SK-N-SH (cell line): ENCODE data around the gene E2F1.

Experiments
- EP300 ChIP-seq, 2 experiments: IDR thresholded peaks; 2 replicates each; pipeline versions ENCODE4 v1.4.0 to v1.6.1; 2012; ENCODE audit warnings: borderline replicate concordance in 1 of 2, low read depth in 1 of 2, low read length in 1 of 2
- EZH2phosphoT487 ChIP-seq: fragments of 200-600 bp; sonication (generic); IDR thresholded peaks from 2 replicates; pipeline ENCODE4 v1.6.1; 2017; ENCODE audit warnings: low read depth, mixed run types, mild to moderate bottlenecking, antibody characterized with exemption, moderate library complexity, borderline replicate concordance
- FOSL2 ChIP-seq: IDR thresholded peaks from 2 replicates; pipeline ENCODE4 v1.4.0; 2012; ENCODE audit warnings: low read depth, mild to moderate bottlenecking, moderate library complexity, borderline replicate concordance
- GATA2 ChIP-seq: sonication (generic); formaldehyde crosslinking; IDR thresholded peaks from 2 replicates; pipeline ENCODE4 v1.5.0; 2020; ENCODE audit warnings: mild to moderate bottlenecking, missing genetic modification reagents
- JUND ChIP-seq: IDR thresholded peaks from 2 replicates; pipeline ENCODE4 v1.4.0; 2012
- TF ChIP-seq, protein P1 (sequence below): fragments of 200-600 bp; sonication (generic); IDR thresholded peaks from 2 replicates; pipeline ENCODE4 v1.6.1; 2017; ENCODE audit warnings: antibody characterized with exemption, mild to moderate bottlenecking, moderate library complexity
- TF ChIP-seq, protein P2 (sequence below): fragments of 150-350 bp; IDR thresholded peaks from 2 replicates; pipeline ENCODE4 v1.6.1; 2017; ENCODE audit warnings: antibody characterized with exemption, low read length, low read depth, borderline replicate concordance
- TF ChIP-seq, protein P3 (sequence below): IDR thresholded peaks from 2 replicates; pipeline ENCODE4 v1.4.0; 2012; ENCODE audit warnings: low read depth

- TF ChIP-seq, protein P1, sequence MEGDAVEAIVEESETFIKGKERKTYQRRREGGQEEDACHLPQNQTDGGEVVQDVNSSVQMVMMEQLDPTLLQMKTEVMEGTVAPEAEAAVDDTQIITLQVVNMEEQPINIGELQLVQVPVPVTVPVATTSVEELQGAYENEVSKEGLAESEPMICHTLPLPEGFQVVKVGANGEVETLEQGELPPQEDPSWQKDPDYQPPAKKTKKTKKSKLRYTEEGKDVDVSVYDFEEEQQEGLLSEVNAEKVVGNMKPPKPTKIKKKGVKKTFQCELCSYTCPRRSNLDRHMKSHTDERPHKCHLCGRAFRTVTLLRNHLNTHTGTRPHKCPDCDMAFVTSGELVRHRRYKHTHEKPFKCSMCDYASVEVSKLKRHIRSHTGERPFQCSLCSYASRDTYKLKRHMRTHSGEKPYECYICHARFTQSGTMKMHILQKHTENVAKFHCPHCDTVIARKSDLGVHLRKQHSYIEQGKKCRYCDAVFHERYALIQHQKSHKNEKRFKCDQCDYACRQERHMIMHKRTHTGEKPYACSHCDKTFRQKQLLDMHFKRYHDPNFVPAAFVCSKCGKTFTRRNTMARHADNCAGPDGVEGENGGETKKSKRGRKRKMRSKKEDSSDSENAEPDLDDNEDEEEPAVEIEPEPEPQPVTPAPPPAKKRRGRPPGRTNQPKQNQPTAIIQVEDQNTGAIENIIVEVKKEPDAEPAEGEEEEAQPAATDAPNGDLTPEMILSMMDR: no peak
- TF ChIP-seq EP300 (IDR thresholded peaks at IDR 0.05; ENCODE audit: borderline replicate concordance in 1 of 2, low read depth in 1 of 2, low read length in 1 of 2) (no peak), JUND (no peak), FOSL2 (no peak), EZH2phosphoT487 (no peak), GATA2 (CRISPR knock-in tag) (no peak)
- TF ChIP-seq, protein P2, sequence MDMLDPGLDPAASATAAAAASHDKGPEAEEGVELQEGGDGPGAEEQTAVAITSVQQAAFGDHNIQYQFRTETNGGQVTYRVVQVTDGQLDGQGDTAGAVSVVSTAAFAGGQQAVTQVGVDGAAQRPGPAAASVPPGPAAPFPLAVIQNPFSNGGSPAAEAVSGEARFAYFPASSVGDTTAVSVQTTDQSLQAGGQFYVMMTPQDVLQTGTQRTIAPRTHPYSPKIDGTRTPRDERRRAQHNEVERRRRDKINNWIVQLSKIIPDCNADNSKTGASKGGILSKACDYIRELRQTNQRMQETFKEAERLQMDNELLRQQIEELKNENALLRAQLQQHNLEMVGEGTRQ: no peak
- TF ChIP-seq, protein P3, sequence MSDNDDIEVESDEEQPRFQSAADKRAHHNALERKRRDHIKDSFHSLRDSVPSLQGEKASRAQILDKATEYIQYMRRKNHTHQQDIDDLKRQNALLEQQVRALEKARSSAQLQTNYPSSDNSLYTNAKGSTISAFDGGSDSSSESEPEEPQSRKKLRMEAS: no peak
Observed at GRCh38 chr20:33701629-33702450, 15.7 kb upstream of the E2F1 start.
